Stimulated activated naive B cell treated with anti-CD40 and anti-IgM and Interleukin-4, amounts not matched to agents 10 μg/mL and 1 μg/mL and 100 μg/mL, for 72 hours (primary cell): Measurements from ENCODE around the gene ST8SIA5.
A peak's percentile ranks its signal among the peaks of the same experiment; 100 is the strongest.

Source experiments
- ATAC-seq, 2 donors: fragments of 150-1000 bp; cut with Tn5 transposase; replicated peaks; 2 replicates each; pipeline ENCODE4 v1.10.0; 2021; ENCODE audit warnings: moderate library complexity in 1 of 2
- DNase-seq: peaks from one replicate; pipeline ENCODE4 v3.0.0; 2021
- H3K27ac Mint-ChIP-seq: one replicate; pipeline ENCODE4 v1.8.0; 2022; ENCODE audit warnings: mild to moderate bottlenecking, mixed read lengths
- H3K27me3 Mint-ChIP-seq, 2 donors: one replicate each; pipeline ENCODE4 v1.8.0; 2022; ENCODE audit warnings: mixed read lengths in 2 of 2
- H3K36me3 Mint-ChIP-seq, 2 donors: one replicate each; pipeline ENCODE4 v1.8.0; 2022; ENCODE audit warnings: mixed read lengths in 2 of 2, mild to moderate bottlenecking in 1 of 2
- H3K4me1 Mint-ChIP-seq, 2 donors: one replicate each; pipeline ENCODE4 v1.8.0; 2022; ENCODE audit warnings: mixed read lengths in 2 of 2, mild to moderate bottlenecking in 1 of 2
- H3K4me3 Mint-ChIP-seq, 2 donors: one replicate each; pipeline ENCODE4 v1.8.0; 2022; ENCODE audit warnings: mild to moderate bottlenecking in 2 of 2, mixed read lengths in 2 of 2, moderate library complexity in 1 of 2
- H3K9me3 Mint-ChIP-seq, 2 donors: one replicate each; pipeline ENCODE4 v1.8.0; 2022; ENCODE audit warnings: mixed read lengths in 2 of 2, mild to moderate bottlenecking in 1 of 2

Gene ST8SIA5

GRCh38 chr18:46680784-46681695 lies 75.8 kb downstream of the ST8SIA5 start:
- Mint-ChIP-seq H3K27me3 (peaks cover 0 to 5% of the 10 kb centered on the region in 2 donors), H3K27ac (no peak overlapping the region), H3K4me1 (peaks cover 0 to 8% of the 10 kb centered on the region in 2 donors), H3K4me3 (no peak overlapping the region), H3K36me3 (no peaks in the 10 kb centered on the region), H3K9me3 (peaks cover 0 to 2% of the 10 kb centered on the region in 2 donors)
- ATAC-seq (peak; percentile 55 to 63), DNase-seq (no peak)

- no peak for ATAC-seq
- no peak overlapping the region for H3K4me3 Mint-ChIP-seq
Measured at GRCh38 chr18:46679846-46680598, 76.8 kb downstream of the ST8SIA5 start.

GRCh38 chr18:46678785-46679399 lies 78.0 kb downstream of the ST8SIA5 start:
- Mint-ChIP-seq H3K36me3 (no peaks in the 10 kb centered on the region), H3K4me1 (peaks cover 0 to 8% of the 10 kb centered on the region in 2 donors), H3K9me3 (peaks cover 0 to 2% of the 10 kb centered on the region in 2 donors), H3K4me3 (no peak overlapping the region), H3K27ac (peak overlapping the region; percentile 33), H3K27me3 (peaks cover 5 to 14% of the 10 kb centered on the region in 2 donors)
- ATAC-seq, result no peak
- no peak for DNase-seq

More at GRCh38 chr18:46679846-46680598, 76.8 kb downstream of the ST8SIA5 start:
- H3K9me3 Mint-ChIP-seq, result peaks cover 0 to 2% of the 10 kb centered on the region in 2 donors
- no peak for DNase-seq
- H3K36me3 Mint-ChIP-seq, result no peaks in the 10 kb centered on the region
- H3K27ac Mint-ChIP-seq, result no peak overlapping the region
- H3K27me3 Mint-ChIP-seq, result peaks cover 4 to 5% of the 10 kb centered on the region in 2 donors
- H3K4me1 Mint-ChIP-seq, result peaks cover 0 to 8% of the 10 kb centered on the region in 2 donors

- DNase-seq (no peak), ATAC-seq (no peak)
- Mint-ChIP-seq H3K27me3 (peaks cover 5 to 15% of the 10 kb centered on the region in 2 donors), H3K27ac (no peak overlapping the region), H3K4me3 (no peak overlapping the region), H3K4me1 (peaks cover 0 to 8% of the 10 kb centered on the region in 2 donors), H3K36me3 (no peaks in the 10 kb centered on the region), H3K9me3 (no peaks in the 10 kb centered on the region)
Measured at GRCh38 chr18:46678041-46678440, 78.8 kb downstream of the ST8SIA5 start.

GRCh38 chr18:46677611-46678010 lies 79.2 kb downstream of the ST8SIA5 start:
- no peak overlapping the region for H3K4me3 Mint-ChIP-seq
- H3K36me3 Mint-ChIP-seq, result no peaks in the 10 kb centered on the region
- peaks cover 5 to 15% of the 10 kb centered on the region in 2 donors for H3K27me3 Mint-ChIP-seq
- H3K27ac Mint-ChIP-seq, result no peak overlapping the region
- ATAC-seq, result no peak
- H3K4me1 Mint-ChIP-seq, result peaks cover 2 to 11% of the 10 kb centered on the region in 2 donors
- H3K9me3 Mint-ChIP-seq, result no peaks in the 10 kb centered on the region
- no peak for DNase-seq

- Mint-ChIP-seq H3K9me3 (no peaks in the 10 kb centered on the region), H3K27ac (no peak overlapping the region), H3K27me3 (peaks cover 5 to 15% of the 10 kb centered on the region in 2 donors), H3K4me3 (no peak overlapping the region), H3K4me1 (peaks cover 2 to 16% of the 10 kb centered on the region in 2 donors), H3K36me3 (no peaks in the 10 kb centered on the region)
- DNase-seq, result no peak
- ATAC-seq, result no peak
Measured at GRCh38 chr18:46676182-46676835, 80.5 kb downstream of the ST8SIA5 start.

GRCh38 chr18:46675112-46675511 lies 81.7 kb downstream of the ST8SIA5 start:
- Mint-ChIP-seq H3K9me3 (no peaks in the 10 kb centered on the region), H3K27ac (no peak overlapping the region), H3K4me3 (no peak overlapping the region), H3K36me3 (no peaks in the 10 kb centered on the region), H3K4me1 (peaks cover 2 to 9% of the 10 kb centered on the region in 2 donors), H3K27me3 (peaks cover 4 to 15% of the 10 kb centered on the region in 2 donors)
- no peak for ATAC-seq
- DNase-seq, result no peak

GRCh38 chr18:46672062-46672970 lies 84.5 kb downstream of the ST8SIA5 start:
- no peaks in the 10 kb centered on the region for H3K9me3 Mint-ChIP-seq
- no peak for DNase-seq

GRCh38 chr18:46668694-46669093 lies 88.2 kb downstream of the ST8SIA5 start:
- Mint-ChIP-seq H3K4me3 (no peak overlapping the region), H3K27ac (no peak overlapping the region), H3K27me3 (peaks cover 14 to 25% of the 10 kb centered on the region in 2 donors), H3K9me3 (peaks cover 0 to 1% of the 10 kb centered on the region in 2 donors), H3K4me1 (peaks cover 2 to 9% of the 10 kb centered on the region in 2 donors), H3K36me3 (no peaks in the 10 kb centered on the region)
- no peak for ATAC-seq
- no peak for DNase-seq

More at GRCh38 chr18:46672062-46672970, 84.5 kb downstream of the ST8SIA5 start:
- H3K36me3 Mint-ChIP-seq, result no peaks in the 10 kb centered on the region
- H3K27me3 Mint-ChIP-seq, result peaks cover 5 to 24% of the 10 kb centered on the region in 2 donors
- peak; percentile 53 to 71 for ATAC-seq
- H3K27ac Mint-ChIP-seq, result no peak overlapping the region
- H3K4me3 Mint-ChIP-seq, result peak overlapping the region in 1 of 2 donors; percentile 18
- H3K4me1 Mint-ChIP-seq, result peaks cover 2 to 9% of the 10 kb centered on the region in 2 donors

GRCh38 chr18:46668135-46668534 lies 88.7 kb downstream of the ST8SIA5 start:
- H3K4me3 Mint-ChIP-seq, result no peak overlapping the region
- H3K4me1 Mint-ChIP-seq, result peaks cover 2 to 9% of the 10 kb centered on the region in 2 donors
- no peak for ATAC-seq
- H3K36me3 Mint-ChIP-seq, result no peaks in the 10 kb centered on the region
- DNase-seq, result no peak
- peaks cover 0 to 2% of the 10 kb centered on the region in 2 donors for H3K9me3 Mint-ChIP-seq
- H3K27ac Mint-ChIP-seq, result no peak overlapping the region
- H3K27me3 Mint-ChIP-seq, result peaks cover 19 to 25% of the 10 kb centered on the region in 2 donors

GRCh38 chr18:46663539-46663938 lies 93.3 kb downstream of the ST8SIA5 start:
- no peak overlapping the region for H3K4me3 Mint-ChIP-seq
- no peak for ATAC-seq
- H3K27ac Mint-ChIP-seq, result no peak overlapping the region
- no peaks in the 10 kb centered on the region for H3K36me3 Mint-ChIP-seq
- no peak for DNase-seq
- no peaks in the 10 kb centered on the region for H3K4me1 Mint-ChIP-seq
- H3K9me3 Mint-ChIP-seq, result peaks cover 0 to 2% of the 10 kb centered on the region in 2 donors
- H3K27me3 Mint-ChIP-seq, result peaks cover 20 to 22% of the 10 kb centered on the region in 2 donors

GRCh38 chr18:46660957-46661749 lies 95.7 kb downstream of the ST8SIA5 start:
- no peaks in the 10 kb centered on the region for H3K4me1 Mint-ChIP-seq
- H3K36me3 Mint-ChIP-seq, result no peaks in the 10 kb centered on the region
- H3K27ac Mint-ChIP-seq, result no peak overlapping the region
- H3K9me3 Mint-ChIP-seq, result peaks cover 0 to 2% of the 10 kb centered on the region in 2 donors
- H3K27me3 Mint-ChIP-seq, result peaks cover 14 to 16% of the 10 kb centered on the region in 2 donors
- H3K4me3 Mint-ChIP-seq, result no peak overlapping the region
- DNase-seq, result no peak
- no peak for ATAC-seq
